GM13977 (cell line): ENCODE measurements around the gene TOR1AIP2.

ENCODE experiments used
- DNase-seq: peaks from one replicate; pipeline ENCODE4 v3.0.0; 2012; ENCODE audit warnings: low spot score
- in situ Hi-C: fragments of 300-500 bp; cut with MboI; formaldehyde crosslinking; loops from one replicate; pipeline ENCODE4 v1.12.0; 2022; ENCODE audit warnings: low sequenced_read_pairs, low pct_unique_long_range_greater_than_20kb, mixed read lengths, inconsistent platforms; ENCODE audit not compliant: unreplicated experiment
- TF ChIP-seq, protein P1 (sequence below): IDR thresholded peaks from 2 replicates; pipeline ENCODE4 v1.5.1; 2012; ENCODE audit warnings: mild to moderate bottlenecking, control low read depth; ENCODE audit not compliant: insufficient read depth; ENCODE audit errors: extremely low read depth, missing control alignments

Gene TOR1AIP2

GRCh38 chr1:179876300-179876715, 1.3 kb downstream of the TOR1AIP2 start:
- in situ Hi-C loops: loop anchor here (10.0 kb wide), 1 partner anchor 288 kb away; no protein-coding TSS in a partner anchor
- TF ChIP-seq, protein P1, sequence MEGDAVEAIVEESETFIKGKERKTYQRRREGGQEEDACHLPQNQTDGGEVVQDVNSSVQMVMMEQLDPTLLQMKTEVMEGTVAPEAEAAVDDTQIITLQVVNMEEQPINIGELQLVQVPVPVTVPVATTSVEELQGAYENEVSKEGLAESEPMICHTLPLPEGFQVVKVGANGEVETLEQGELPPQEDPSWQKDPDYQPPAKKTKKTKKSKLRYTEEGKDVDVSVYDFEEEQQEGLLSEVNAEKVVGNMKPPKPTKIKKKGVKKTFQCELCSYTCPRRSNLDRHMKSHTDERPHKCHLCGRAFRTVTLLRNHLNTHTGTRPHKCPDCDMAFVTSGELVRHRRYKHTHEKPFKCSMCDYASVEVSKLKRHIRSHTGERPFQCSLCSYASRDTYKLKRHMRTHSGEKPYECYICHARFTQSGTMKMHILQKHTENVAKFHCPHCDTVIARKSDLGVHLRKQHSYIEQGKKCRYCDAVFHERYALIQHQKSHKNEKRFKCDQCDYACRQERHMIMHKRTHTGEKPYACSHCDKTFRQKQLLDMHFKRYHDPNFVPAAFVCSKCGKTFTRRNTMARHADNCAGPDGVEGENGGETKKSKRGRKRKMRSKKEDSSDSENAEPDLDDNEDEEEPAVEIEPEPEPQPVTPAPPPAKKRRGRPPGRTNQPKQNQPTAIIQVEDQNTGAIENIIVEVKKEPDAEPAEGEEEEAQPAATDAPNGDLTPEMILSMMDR: no peak
- DNase-seq: no peak

DNA sequence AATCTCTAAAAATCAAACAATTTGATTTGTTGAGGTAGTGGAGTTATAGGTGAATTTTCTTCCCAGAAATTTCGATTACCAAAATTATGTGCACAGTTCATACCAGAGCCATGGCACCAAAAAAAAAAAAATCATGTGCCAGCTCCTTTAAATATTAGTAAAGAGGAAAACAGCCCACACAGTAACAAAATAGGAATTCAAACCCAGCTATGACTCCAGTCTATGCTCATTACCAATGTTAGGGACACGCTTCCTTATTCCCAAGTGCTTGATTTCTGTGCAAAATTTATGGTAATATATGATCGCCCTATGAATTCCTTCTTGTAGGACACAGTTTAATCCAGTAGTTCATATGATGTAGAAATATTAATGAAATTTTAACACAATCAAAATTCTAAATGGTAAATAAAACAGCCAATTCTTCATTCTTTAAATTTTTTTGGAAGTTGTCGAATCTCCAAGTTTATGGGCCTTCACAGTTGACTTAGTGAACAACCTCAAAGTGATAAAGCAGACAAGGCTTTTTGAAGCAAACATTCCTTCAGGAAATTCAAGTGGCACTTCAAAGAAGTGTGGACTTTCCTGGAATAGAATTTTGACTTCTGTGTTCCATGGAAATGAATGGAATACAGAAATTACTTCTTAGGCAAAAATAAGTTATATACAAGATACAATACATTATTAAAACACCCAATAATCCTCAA, 1.9 kb downstream of the TOR1AIP2 start:
- TF ChIP-seq, protein P1: no peak
- DNase-seq: no peak
- in situ Hi-C loops: loop anchor here (10.0 kb wide), 1 partner anchor 289 kb away; no protein-coding TSS in a partner anchor

DNA sequence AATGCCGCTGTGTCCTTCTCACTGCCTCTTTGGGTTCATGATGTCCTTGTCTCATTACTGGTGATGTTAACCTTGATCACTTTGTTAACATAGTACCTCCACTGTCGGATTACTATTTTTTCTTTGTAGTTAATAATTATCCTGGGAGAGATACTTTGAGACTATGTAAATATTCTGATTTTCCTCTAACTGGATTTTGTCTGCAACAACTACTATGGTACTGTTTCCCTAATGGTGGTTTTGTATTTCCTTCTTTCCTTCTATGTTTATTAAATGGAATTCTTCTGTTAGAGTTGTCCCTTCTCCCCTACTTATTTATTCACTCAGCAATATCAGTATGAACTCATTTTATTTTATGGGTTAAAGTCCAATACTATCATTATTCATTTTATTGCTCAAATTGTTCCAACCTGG, 4.2 kb downstream of the TOR1AIP2 start:
- TF ChIP-seq, protein P1: no peak
- DNase-seq: no peak
- in situ Hi-C loops: loop anchor here (10.0 to 25.0 kb wide), 2 partner anchors 189 to 291 kb away; no protein-coding TSS in a partner anchor

DNA sequence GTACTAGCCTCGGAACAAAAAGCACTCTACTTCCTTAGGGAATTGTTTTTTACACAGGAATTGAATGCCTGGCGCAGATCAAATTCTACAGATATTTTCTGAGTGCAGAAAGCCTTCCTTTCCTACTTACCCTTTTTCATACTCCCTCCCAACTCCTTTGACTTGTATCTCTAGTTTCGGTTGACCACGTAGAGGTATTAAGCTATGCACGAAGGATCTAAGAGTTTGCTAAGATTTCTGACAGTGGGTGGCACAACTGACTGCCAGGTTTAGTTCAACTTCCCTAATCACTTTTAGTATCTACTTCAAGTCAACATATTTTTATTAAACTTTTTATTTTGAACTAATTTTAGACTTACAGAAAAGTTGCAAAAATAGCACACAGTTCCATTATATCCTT, 5.0 kb downstream of the TOR1AIP2 start:
- TF ChIP-seq, protein P1: no peak
- in situ Hi-C loops: loop anchor here (10.0 to 25.0 kb wide), 2 partner anchors 190 to 292 kb away; no protein-coding TSS in a partner anchor
- DNase-seq: no peak

DNA sequence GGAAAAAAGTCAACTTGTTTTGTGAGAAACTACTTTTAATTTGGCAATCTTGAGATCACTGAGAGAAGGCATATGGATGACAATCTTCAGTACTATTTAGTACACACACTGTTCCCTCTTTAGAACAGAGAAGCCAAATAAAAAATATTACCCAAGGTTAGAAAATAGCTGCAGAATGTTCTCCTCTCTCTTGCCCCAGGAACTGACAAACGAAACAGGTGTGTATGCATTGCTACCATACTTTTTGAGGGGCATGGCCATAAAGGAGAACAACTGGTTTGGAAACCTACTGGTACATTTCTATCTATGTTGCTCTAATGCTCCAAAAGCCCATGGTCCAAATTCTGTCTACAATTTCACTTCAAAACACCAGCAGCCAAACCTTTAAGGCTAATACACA, 5.7 kb downstream of the TOR1AIP2 start:
- DNase-seq: no peak
- TF ChIP-seq, protein P1: no peak
- in situ Hi-C loops: loop anchor here (10.0 to 25.0 kb wide), 2 partner anchors 190 to 293 kb away; no protein-coding TSS in a partner anchor

- TF ChIP-seq, protein P1: no peak
- in situ Hi-C loops: loop anchor here (10.0 to 25.0 kb wide), 2 partner anchors 191 to 294 kb away; no protein-coding TSS in a partner anchor
- DNase-seq: no peak
Measured at GRCh38 chr1:179870870-179871269, 6.7 kb downstream of the TOR1AIP2 start.
